K562 (cell line): ENCODE data around the gene JAG2.

Experiments
- CTCF ChIP-seq, 3 experiments: IDR thresholded peaks in 2 of 3; conservative IDR thresholded peaks in 1 of 3; 2 replicates each; pipeline ENCODE4 v1.5.1; 2011 to 2012; ENCODE audit warnings: low read length in 3 of 3, mild to moderate bottlenecking in 3 of 3, control low read depth in 2 of 3, improper control_type of control experiment in 1 of 3, inconsistent platforms in 1 of 3, low read depth in 1 of 3, mixed read lengths in 1 of 3, moderate library complexity in 1 of 3; ENCODE audit not compliant: insufficient read depth in 2 of 3
- HNRNPLL ChIP-seq: fragments of 200-400 bp; formaldehyde crosslinking; IDR thresholded peaks from 2 replicates; pipeline ENCODE4 v1.6.1; 2017; ENCODE audit warnings: low read length, low read depth, mild to moderate bottlenecking; ENCODE audit not compliant: poor library complexity, severe bottlenecking
- MAX ChIP-seq: sonication (generic); formaldehyde crosslinking; IDR thresholded peaks from 2 replicates; pipeline ENCODE4 v1.9.0; 2022; ENCODE audit warnings: mild to moderate bottlenecking, missing genetic modification reagents
- MYC ChIP-seq, 2 experiments: fragments of 250-450 bp in 1 of 2; sonication (Bioruptor Pico) in 1 of 2; IDR thresholded peaks; 2 replicates each; pipeline versions ENCODE4 v1.5.1 to v1.6.1; 2012 to 2021; ENCODE audit warnings: low read depth in 2 of 2, borderline replicate concordance in 1 of 2, improper control_type of control experiment in 1 of 2, low read length in 1 of 2, mild to moderate bottlenecking in 1 of 2, moderate library complexity in 1 of 2
- NR4A1 ChIP-seq, 2 experiments: fragments of 250-450 bp in 1 of 2; fragments of 450-650 bp in 1 of 2; sonication (Bioruptor Pico) in 1 of 2; IDR thresholded peaks; 2 replicates each; pipeline versions ENCODE4 v1.4.0 to v1.6.1; 2016 to 2020; ENCODE audit warnings: mild to moderate bottlenecking in 2 of 2, missing compliant biosample characterization in 1 of 2, missing genetic modification characterization in 1 of 2, moderate library complexity in 1 of 2
- POLR2A ChIP-seq: fragments of 450-650 bp; conservative IDR thresholded peaks from 2 replicates; pipeline ENCODE4 v1.6.1; 2016
- PTRF ChIP-seq: fragments of 450-650 bp; IDR thresholded peaks from 2 replicates; pipeline ENCODE4 v1.6.1; 2016; ENCODE audit warnings: mild to moderate bottlenecking, missing genetic modification characterization, missing compliant biosample characterization
- RAD21 ChIP-seq, 2 experiments: fragments of 250-450 bp in 1 of 2; fragments of 450-650 bp in 1 of 2; sonication (Bioruptor Pico) in 1 of 2; formaldehyde crosslinking in 1 of 2; IDR thresholded peaks in 1 of 2; conservative IDR thresholded peaks in 1 of 2; 2 replicates each; pipeline versions ENCODE4 v1.4.0 to v1.8.0; 2020 to 2022; ENCODE audit warnings: mild to moderate bottlenecking in 2 of 2, moderate library complexity in 1 of 2
- RBM39 ChIP-seq: fragments of 200-400 bp; formaldehyde crosslinking; optimal IDR thresholded peaks from 2 replicates; pipeline ENCODE3; 2018; ENCODE audit warnings: low read depth, low read length
- ZBTB1 ChIP-seq: sonication (generic); formaldehyde crosslinking; IDR thresholded peaks from 2 replicates; pipeline ENCODE4 v1.8.1; 2023; ENCODE audit warnings: missing genetic modification reagents, low read depth, mild to moderate bottlenecking, borderline replicate concordance
- ZBTB49 ChIP-seq: sonication (generic); formaldehyde crosslinking; IDR thresholded peaks from 2 replicates; pipeline ENCODE4 v1.8.0; 2022; ENCODE audit warnings: missing genetic modification reagents, mild to moderate bottlenecking, borderline replicate concordance
- ZNF133 ChIP-seq: fragments of 250-450 bp; sonication (Bioruptor Pico); IDR thresholded peaks from 2 replicates; pipeline ENCODE4 v1.4.0; 2020; ENCODE audit warnings: mild to moderate bottlenecking
- ZNF318 ChIP-seq, 2 experiments: fragments of 450-650 bp; IDR thresholded peaks; 2 replicates each; pipeline ENCODE4 v1.6.1; 2016; ENCODE audit warnings: mild to moderate bottlenecking in 2 of 2, borderline replicate concordance in 1 of 2, low read depth in 1 of 2, moderate library complexity in 1 of 2
- ZNF431 ChIP-seq: sonication (generic); formaldehyde crosslinking; IDR thresholded peaks from 2 replicates; pipeline ENCODE4 v1.8.0; 2022; ENCODE audit warnings: mild to moderate bottlenecking, missing genetic modification reagents

GRCh38 chr14:105107781-105108515 is 60.6 kb downstream of the JAG2 start:
- no peak for TF ChIP-seq ZNF133 (CRISPR knock-in tag)
- no peak for TF ChIP-seq MYC (IDR thresholded peaks at IDR 0.05; ENCODE audit: low read depth, low read length)
- no peak for TF ChIP-seq MYC (CRISPR knock-in tag; IDR thresholded peaks at IDR 0.05; ENCODE audit: borderline replicate concordance, low read depth)
- TF ChIP-seq RBM39, result no peak
- TF ChIP-seq ZBTB1 (CRISPR knock-in tag), result no peak
- no peak for TF ChIP-seq NR4A1 (CRISPR knock-in tag; IDR thresholded peaks at IDR 0.05)
- TF ChIP-seq NR4A1 (tag; IDR thresholded peaks at IDR 0.05), result no peak
- TF ChIP-seq CTCF (IDR thresholded peaks at IDR 0.05 in 2 of 3, conservative IDR thresholded peaks at IDR 0.05 in 1 of 3; ENCODE audit: insufficient read depth in 2 of 3, low read depth in 1 of 3, low read length in 3 of 3), result no peak
- no peak for TF ChIP-seq ZBTB49 (CRISPR knock-in tag)
- no peak for TF ChIP-seq RAD21 (CRISPR knock-in tag; conservative IDR thresholded peaks at IDR 0.05 in 1 of 2, IDR thresholded peaks at IDR 0.05 in 1 of 2)
- TF ChIP-seq POLR2A, result no peak
- no peak for TF ChIP-seq HNRNPLL
- no peak for TF ChIP-seq ZNF318 (IDR thresholded peaks at IDR 0.05; ENCODE audit: borderline replicate concordance in 1 of 2, low read depth in 1 of 2)
- TF ChIP-seq PTRF, result no peak
- no peak for TF ChIP-seq MAX (CRISPR knock-in tag)
- TF ChIP-seq ZNF431, result no peak
